SK-N-MC (cell line): Measurements from ENCODE around the gene PLXNA2.

Experiments
- EZH2 ChIP-seq: fragments of 200-600 bp; sonication (generic); IDR thresholded peaks from one replicate; pipeline ENCODE4 v1.6.1; 2017; ENCODE audit warnings: antibody characterized with exemption
- FOXP2 ChIP-seq: optimal IDR thresholded peaks from 2 replicates; pipeline ENCODE3; 2011; ENCODE audit warnings: mild to moderate bottlenecking, moderate library complexity; ENCODE audit not compliant: insufficient read depth; ENCODE audit errors: extremely low read length, control extremely low read depth
- POLR2AphosphoS5 ChIP-seq: IDR thresholded peaks from 2 replicates; pipeline ENCODE4 v1.6.1; 2012; ENCODE audit warnings: mild to moderate bottlenecking, low read depth, low read length, borderline replicate concordance

- TF ChIP-seq POLR2AphosphoS5 (no peak), EZH2 (no peak), FOXP2 (no peak)
Observed at GRCh38 chr1:208107425-208108212, 136.6 kb downstream of the PLXNA2 start.
